SK-N-SH (cell line): ENCODE results near the gene CFAP97. TPM values are rescaled to one million over a fixed set of nuclear protein-coding genes. Genes with fewer than 3 reads are reported as not detected.

Experiments used
- CTCF ChIA-PET: fragments of 300-600, 350-600 bp; formaldehyde crosslinking; extraction: SDS; loops from one replicate; lab custom pipeline; 2021; lab: Yijun Ruan, JAX
- POLR2A ChIA-PET: fragments of 350-600 bp; sonication (Branson Sonifier 250); formaldehyde crosslinking; extraction: SDS; loops from one replicate; lab custom pipeline; 2020; ENCODE audit warnings: antibody characterized with exemption, inconsistent platforms; lab: Yijun Ruan, JAX
- DNase-seq: peaks from one replicate; pipeline ENCODE4 v3.0.0; 2012
- H2AFZ ChIP-seq: fragments of 200-600 bp; sonication (generic); 2 replicates; pipeline ENCODE4 v1.8.1; 2016; ENCODE audit warnings: antibody characterized with exemption, mild to moderate bottlenecking, low read depth
- H3F3A ChIP-seq: fragments of 200-600 bp; sonication (generic); replicated peaks from 2 replicates; pipeline ENCODE3; 2016; ENCODE audit warnings: antibody characterized with exemption, mild to moderate bottlenecking; ENCODE audit not compliant: insufficient read depth
- H3K27ac ChIP-seq, 2 experiments: fragments of 200-500 bp in 1 of 2; fragments of 200-600 bp in 1 of 2; sonication (Bioruptor generic) in 1 of 2; sonication (generic), shearing (Covaris generic) in 1 of 2; 2 replicates each; pipeline versions ENCODE4 v1.5.1 to v1.6.1; 2014 to 2016; ENCODE audit warnings: low read depth in 2 of 2, inconsistent platforms in 1 of 2, low read length in 1 of 2, mild to moderate bottlenecking in 1 of 2, mixed read lengths in 1 of 2
- H3K27me3 ChIP-seq: fragments of 200-600 bp; sonication (generic), shearing (Covaris generic); 2 replicates; pipeline ENCODE4 v1.6.1; 2016; ENCODE audit warnings: mixed run types; ENCODE audit not compliant: insufficient read depth
- H3K36me3 ChIP-seq, 2 experiments: fragments of 200-500 bp in 1 of 2; fragments of 200-600 bp in 1 of 2; sonication (Bioruptor generic) in 1 of 2; sonication (generic) in 1 of 2; replicated peaks in 1 of 2; 2 replicates each; pipeline versions ENCODE3 to v1.5.1; 2014 to 2016; ENCODE audit warnings: low read length in 1 of 2, mild to moderate bottlenecking in 1 of 2; ENCODE audit not compliant: insufficient read depth in 2 of 2, control insufficient read depth in 1 of 2
- H3K4me1 ChIP-seq, 2 experiments: fragments of 200-500 bp in 1 of 2; fragments of 200-600 bp in 1 of 2; sonication (Bioruptor generic) in 1 of 2; sonication (generic), shearing (Covaris generic) in 1 of 2; 2 replicates each; pipeline versions ENCODE4 v1.5.1 to v1.6.1; 2014 to 2016; ENCODE audit warnings: low read depth in 1 of 2, low read length in 1 of 2, mixed run types in 1 of 2; ENCODE audit not compliant: insufficient read depth in 2 of 2, control insufficient read depth in 1 of 2
- H3K4me2 ChIP-seq: fragments of 200-600 bp; sonication (generic), shearing (Covaris generic); 2 replicates; pipeline ENCODE4 v1.6.1; 2017; ENCODE audit warnings: mixed run types
- H3K4me3 ChIP-seq, 2 experiments: fragments of 200-500 bp in 1 of 2; fragments of 200-600 bp in 1 of 2; sonication (Bioruptor generic) in 1 of 2; sonication (generic), shearing (Covaris generic) in 1 of 2; 2 replicates each; pipeline versions ENCODE4 v1.5.1 to v1.8.1; 2014 to 2016; ENCODE audit warnings: low read depth in 2 of 2, inconsistent platforms in 1 of 2, low read length in 1 of 2, mild to moderate bottlenecking in 1 of 2, mixed read lengths in 1 of 2, moderate library complexity in 1 of 2
- H3K79me2 ChIP-seq: fragments of 200-600 bp; sonication (generic); 2 replicates; pipeline ENCODE4 v1.8.1; 2017; ENCODE audit warnings: mild to moderate bottlenecking; ENCODE audit not compliant: insufficient read depth
- H3K9ac ChIP-seq: fragments of 200-600 bp; sonication (generic); 2 replicates; pipeline ENCODE4 v1.6.1; 2017; ENCODE audit warnings: mixed run types
- H3K9me2 ChIP-seq: fragments of 200-600 bp; sonication (generic); 2 replicates; pipeline ENCODE4 v1.6.1; 2017; ENCODE audit warnings: mixed run types
- H3K9me3 ChIP-seq: fragments of 200-600 bp; sonication (generic); 2 replicates; pipeline ENCODE4 v1.6.1; 2017; ENCODE audit warnings: mixed run types, mild to moderate bottlenecking, moderate library complexity
- H4K20me1 ChIP-seq: fragments of 200-600 bp; sonication (generic); 2 replicates; pipeline ENCODE4 v1.6.1; 2017; ENCODE audit warnings: mild to moderate bottlenecking, mixed run types; ENCODE audit not compliant: insufficient read depth
- CHD2 ChIP-seq: fragments of 150-350 bp; IDR thresholded peaks from 2 replicates; pipeline ENCODE4 v1.6.1; 2018; ENCODE audit warnings: low read length; ENCODE audit not compliant: partially characterized antibody
- ELF1 ChIP-seq: IDR thresholded peaks from 2 replicates; pipeline ENCODE4 v1.4.0; 2012
- FOSL2 ChIP-seq: IDR thresholded peaks from 2 replicates; pipeline ENCODE4 v1.4.0; 2012; ENCODE audit warnings: low read depth, mild to moderate bottlenecking, moderate library complexity, borderline replicate concordance
- FOXM1 ChIP-seq: IDR thresholded peaks from 2 replicates; pipeline ENCODE4 v1.4.0; 2012; ENCODE audit warnings: low read depth, mild to moderate bottlenecking
- GATA2 ChIP-seq: sonication (generic); formaldehyde crosslinking; IDR thresholded peaks from 2 replicates; pipeline ENCODE4 v1.5.0; 2020; ENCODE audit warnings: mild to moderate bottlenecking, missing genetic modification reagents
- JUND ChIP-seq: IDR thresholded peaks from 2 replicates; pipeline ENCODE4 v1.4.0; 2012
- MEF2A ChIP-seq: IDR thresholded peaks from 2 replicates; pipeline ENCODE4 v1.4.0; 2012; ENCODE audit warnings: low read depth, borderline replicate concordance
- MXI1 ChIP-seq: IDR thresholded peaks from 2 replicates; pipeline ENCODE4 v1.6.1; 2012; ENCODE audit warnings: mild to moderate bottlenecking, low read depth, low read length, improper control_type of control experiment
- NFIC ChIP-seq: IDR thresholded peaks from 2 replicates; pipeline ENCODE4 v1.4.0; 2012; ENCODE audit warnings: borderline replicate concordance
- NRF1 ChIP-seq: IDR thresholded peaks from 2 replicates; pipeline ENCODE4 v1.6.1; 2012; ENCODE audit warnings: low read depth, mild to moderate bottlenecking, low read length
- POLR2AphosphoS5 ChIP-seq: IDR thresholded peaks from 2 replicates; pipeline ENCODE4 v1.6.1; 2012; ENCODE audit warnings: low read depth, low read length
- RCOR1 ChIP-seq: fragments of 150-350 bp; IDR thresholded peaks from 2 replicates; pipeline ENCODE4 v1.6.1; 2017; ENCODE audit warnings: antibody characterized with exemption, low read length
- SIN3A ChIP-seq: IDR thresholded peaks from 2 replicates; pipeline ENCODE4 v1.6.1; 2012; ENCODE audit warnings: low read depth, mild to moderate bottlenecking, low read length, moderate library complexity, borderline replicate concordance
- TAF1 ChIP-seq: IDR thresholded peaks from 2 replicates; pipeline ENCODE4 v1.6.1; 2012; ENCODE audit warnings: low read depth, mild to moderate bottlenecking, low read length, moderate library complexity, borderline replicate concordance
- TCF12 ChIP-seq: IDR thresholded peaks from 2 replicates; pipeline ENCODE4 v1.4.0; 2012
- TEAD4 ChIP-seq: IDR thresholded peaks from 2 replicates; pipeline ENCODE4 v1.4.0; 2012; ENCODE audit warnings: mild to moderate bottlenecking, borderline replicate concordance; ENCODE audit not compliant: insufficient read depth
- YY1 ChIP-seq: IDR thresholded peaks from 2 replicates; pipeline ENCODE4 v1.4.0; 2012; ENCODE audit warnings: low read depth, mild to moderate bottlenecking
- WGBS: methylation state at CpG from one replicate; pipeline ENCODE4 v1.1.6; 2017; ENCODE audit warnings: low lambda C conversion rate; 5-methylcytosine and 5-hydroxymethylcytosine counted together
- polyA plus RNA-seq, 3 experiments: library from polyadenylated mRNA; depleted of rRNA; stranded (reverse); fragments of >200 nt; gene quantifications; 2 replicates each; pipeline ENCODE4 v1.2.3, GENCODE V29; 2012
- TF ChIP-seq, protein P1 (sequence below): IDR thresholded peaks from 2 replicates; pipeline ENCODE4 v1.4.0; 2012; ENCODE audit warnings: low read depth, borderline replicate concordance
- TF ChIP-seq, protein P2 (sequence below): IDR thresholded peaks from 2 replicates; pipeline ENCODE4 v1.4.0; 2012; ENCODE audit warnings: low read depth

The CFAP97 gene
- polyA plus RNA-seq, 1 of the 3 experiments (the other 2 are of a cell fraction) = 10.6 TPM

GRCh38 chr4:185219551-185220344 lies 15.9 kb upstream of the CFAP97 start:
- H3K79me2 ChIP-seq = peaks cover 96% of the 10 kb centered on the region
- H3K27ac ChIP-seq = peak overlapping the region in 1 of 2 experiments; percentile 56; a peak in 1 of 4 replicates
- peak overlapping the region; percentile 40; the same call in 1 of the 2 replicates for H3K4me2 ChIP-seq

DNA sequence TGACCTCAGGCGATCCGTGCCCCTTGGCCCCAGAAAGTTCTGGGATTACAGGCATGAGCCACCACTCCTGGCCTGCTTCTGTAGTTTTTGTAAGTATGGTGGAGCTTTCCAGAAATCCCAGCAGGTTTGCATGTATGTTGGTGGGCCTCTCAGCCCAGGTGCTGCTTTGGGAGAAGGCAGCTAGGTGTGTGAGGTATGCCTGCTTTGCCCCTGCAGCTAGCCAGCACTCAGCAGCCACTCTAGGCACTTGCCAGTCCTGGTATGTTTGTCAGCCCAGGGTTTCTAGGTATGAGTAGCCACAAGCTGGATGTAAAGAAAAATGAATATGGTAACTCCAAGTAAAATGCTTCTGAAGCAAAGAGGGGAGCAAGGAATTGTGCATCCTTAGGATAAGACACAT lies 14.5 kb upstream of the CFAP97 start:
- H3K9me3 ChIP-seq = no peaks in the 10 kb centered on the region
- ChIA-PET CTCF (no interaction called here), POLR2A (no interaction called here)
- H3K36me3 ChIP-seq = no peaks in the 10 kb centered on the region
- H3F3A ChIP-seq = peaks cover 18% of the 10 kb centered on the region
- H3K4me1 ChIP-seq = peaks cover 0 to 42% of the 10 kb centered on the region in 2 experiments; a peak in 3 of 4 replicates
- no peak overlapping the region for H3K9ac ChIP-seq
- no peak overlapping the region for H2AFZ ChIP-seq
- H3K27me3 ChIP-seq = no peaks in the 10 kb centered on the region
- WGBS = 93% methylated on average over 2 of the region's 2 CpGs
- H3K27ac ChIP-seq = no peak overlapping the region
- H4K20me1 ChIP-seq = peaks cover 22% of the 10 kb centered on the region
- peaks cover 99% of the 10 kb centered on the region for H3K79me2 ChIP-seq
- no peak overlapping the region for H3K4me3 ChIP-seq
- DNase-seq = no peak
- no peaks in the 10 kb centered on the region for H3K9me2 ChIP-seq
- no peak overlapping the region for H3K4me2 ChIP-seq
- no peak for TF ChIP-seq YY1
- TF ChIP-seq MXI1 = no peak
- no peak for TF ChIP-seq TAF1
- no peak for TF ChIP-seq FOSL2
- no peak for TF ChIP-seq SIN3A
- TF ChIP-seq ELF1 = no peak
- TF ChIP-seq MEF2A = no peak
- TF ChIP-seq CHD2 = no peak
- TF ChIP-seq TCF12 = no peak
- no peak for TF ChIP-seq FOXM1
- no peak for TF ChIP-seq JUND
- TF ChIP-seq NFIC = no peak
- TF ChIP-seq GATA2 (CRISPR knock-in tag) = no peak
- no peak for TF ChIP-seq POLR2AphosphoS5
- no peak for TF ChIP-seq TEAD4
- TF ChIP-seq, protein P1, sequence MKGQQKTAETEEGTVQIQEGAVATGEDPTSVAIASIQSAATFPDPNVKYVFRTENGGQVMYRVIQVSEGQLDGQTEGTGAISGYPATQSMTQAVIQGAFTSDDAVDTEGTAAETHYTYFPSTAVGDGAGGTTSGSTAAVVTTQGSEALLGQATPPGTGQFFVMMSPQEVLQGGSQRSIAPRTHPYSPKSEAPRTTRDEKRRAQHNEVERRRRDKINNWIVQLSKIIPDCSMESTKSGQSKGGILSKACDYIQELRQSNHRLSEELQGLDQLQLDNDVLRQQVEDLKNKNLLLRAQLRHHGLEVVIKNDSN = no peak
- no peak for TF ChIP-seq RCOR1
- no peak for TF ChIP-seq NRF1
- TF ChIP-seq, protein P2, sequence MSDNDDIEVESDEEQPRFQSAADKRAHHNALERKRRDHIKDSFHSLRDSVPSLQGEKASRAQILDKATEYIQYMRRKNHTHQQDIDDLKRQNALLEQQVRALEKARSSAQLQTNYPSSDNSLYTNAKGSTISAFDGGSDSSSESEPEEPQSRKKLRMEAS = no peak

More at GRCh38 chr4:185219551-185220344, 15.9 kb upstream of the CFAP97 start:
- Histone ChIP-seq H3K27me3 (no peaks in the 10 kb centered on the region), H2AFZ (no peak overlapping the region), H3F3A (peaks cover 21% of the 10 kb centered on the region), H3K9me2 (no peaks in the 10 kb centered on the region), H3K9ac (no peak overlapping the region), H3K4me1 (peaks cover 0 to 43% of the 10 kb centered on the region in 2 experiments; a peak in 3 of 4 replicates), H3K36me3 (no peaks in the 10 kb centered on the region), H3K9me3 (no peaks in the 10 kb centered on the region), H4K20me1 (peaks cover 15% of the 10 kb centered on the region), H3K4me3 (no peak overlapping the region)
- POLR2A ChIA-PET = no interaction called here
- DNase-seq = no peak
- TF ChIP-seq NFIC (peak; percentile 14; the same call in 1 of the 2 replicates), NRF1 (no peak), TCF12 (peak; percentile 29; the same call in 1 of the 2 replicates)
- CTCF ChIA-PET = interaction anchor here (0.7 to 0.9 kb wide), 2 partner anchors 15 to 907 kb away, joined by 3 read pairs; no protein-coding TSS in a partner anchor
- 68% methylated on average over 3 of the region's 3 CpGs for WGBS
